Cardiac fibroblast (primary cell): ENCODE results near the gene CMTM7.
A peak's percentile ranks its signal among the peaks of the same experiment; 100 is the strongest.

ENCODE experiments used
- DNase-seq, 2 donors: peaks; one replicate each; pipeline versions ENCODE4 v3.0.0 to v3.0.0-alpha.2; 2010; ENCODE audit warnings: low read depth in 2 of 2
- H3K4me3 ChIP-seq, 2 donors: replicated peaks in 1 of 2; 1 replicate in 1 of 2; 2 replicates in 1 of 2; pipeline ENCODE4 v1.5.1; 2011; ENCODE audit warnings: low read depth in 2 of 2, low read length in 2 of 2, mild to moderate bottlenecking in 2 of 2, moderate library complexity in 1 of 2
- CTCF ChIP-seq: IDR thresholded peaks from one replicate; pipeline ENCODE4 v1.5.1; 2011; ENCODE audit warnings: low read depth, mild to moderate bottlenecking, low read length, inconsistent platforms

The CMTM7 gene

GRCh38 chr3:32397941-32398340 is 6.3 kb downstream of the CMTM7 start:
- no peak overlapping the region for H3K4me3 ChIP-seq
- no peak for TF ChIP-seq CTCF
- no peak for DNase-seq

- DNase-seq: no peak
- H3K4me3 ChIP-seq: no peak overlapping the region
- no peak for TF ChIP-seq CTCF
These were observed 6.9 kb downstream of the CMTM7 start for GRCh38 chr3:32398531-32398930.

- H3K4me3 ChIP-seq: no peak overlapping the region
- TF ChIP-seq CTCF: peak; percentile 62
These were observed 7.5 kb downstream of the CMTM7 start for GRCh38 chr3:32399030-32399620.

GRCh38 chr3:32401126-32401525 is 9.5 kb downstream of the CMTM7 start:
- peak overlapping the region; percentile 29 to 47 for H3K4me3 ChIP-seq
- DNase-seq: no peak
- no peak for TF ChIP-seq CTCF

More at GRCh38 chr3:32399030-32399620, 7.5 kb downstream of the CMTM7 start:
- DNase-seq: peak; percentile 74 to 79

GRCh38 chr3:32401556-32402081 is 10.0 kb downstream of the CMTM7 start:
- H3K4me3 ChIP-seq: peak overlapping the region; percentile 29 to 47
- DNase-seq: peak; percentile 74 to 84
- TF ChIP-seq CTCF: no peak

- no peak overlapping the region for H3K4me3 ChIP-seq
- no peak for TF ChIP-seq CTCF
- no peak for DNase-seq
These were observed 12.0 kb downstream of the CMTM7 start for GRCh38 chr3:32403663-32404062.

- TF ChIP-seq CTCF: no peak
- H3K4me3 ChIP-seq: no peak overlapping the region
- DNase-seq: no peak
These were observed 13.1 kb downstream of the CMTM7 start for GRCh38 chr3:32404714-32405113.
